Measurements from ENCODE around the gene SIX5.

- TF ChIP-seq CTCF (conservative IDR thresholded peaks at IDR 0.05; ENCODE audit: low read length) (no peak), EZH2phosphoT487 (IDR thresholded peaks at IDR 0.05; ENCODE audit: borderline replicate concordance) (no peak)
Observed at GRCh38 chr19:45780146-45780447, 11.0 kb upstream of the SIX5 start.

Measured in Loucy (cell line).